ENCODE data around the gene ANKFY1. TPM values are rescaled to one million over a fixed set of nuclear protein-coding genes. Genes with fewer than 3 reads are reported as not detected.
"Not testable (repeated sequence)": the region's sequence is repeated elsewhere in the genome, so short reads cannot be mapped to it uniquely, and the experiment has no call there.

ANKFY1 gene
- total RNA-seq, 1 experiment from 2014 or later, result 27.1 TPM

DNA sequence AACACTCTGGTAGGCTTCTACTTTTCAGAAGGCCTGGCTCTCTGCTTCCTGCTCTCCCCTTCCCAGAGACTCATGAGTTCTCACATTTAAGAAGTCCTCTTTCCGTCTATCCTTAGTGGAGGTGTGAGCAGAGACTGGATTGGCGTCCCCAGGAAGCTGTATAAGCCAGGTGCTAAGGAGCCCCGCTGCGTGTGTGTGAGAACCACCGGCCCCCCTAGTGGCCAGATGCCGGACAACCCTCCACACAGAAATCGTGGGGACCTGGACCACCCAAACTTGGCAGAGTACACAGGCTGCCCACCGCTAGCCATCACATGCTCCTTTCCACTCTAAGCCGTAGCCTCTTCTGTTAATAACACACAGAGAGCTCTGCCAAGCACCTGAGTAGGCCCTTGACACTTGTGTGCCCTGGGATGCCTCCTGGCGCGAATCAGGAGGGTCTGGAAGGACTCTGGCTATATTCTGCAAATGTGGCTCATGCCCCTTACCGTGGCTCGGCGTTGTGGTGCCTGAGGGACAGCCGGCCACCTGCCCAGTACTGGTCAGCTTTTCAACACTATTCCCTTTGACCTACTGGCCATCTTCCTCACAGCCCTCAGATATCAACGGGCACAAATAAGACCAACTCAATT, 106.9 kb downstream of the ANKFY1 start:
- DNase-seq (ENCODE audit: low read depth), result no peak

DNA sequence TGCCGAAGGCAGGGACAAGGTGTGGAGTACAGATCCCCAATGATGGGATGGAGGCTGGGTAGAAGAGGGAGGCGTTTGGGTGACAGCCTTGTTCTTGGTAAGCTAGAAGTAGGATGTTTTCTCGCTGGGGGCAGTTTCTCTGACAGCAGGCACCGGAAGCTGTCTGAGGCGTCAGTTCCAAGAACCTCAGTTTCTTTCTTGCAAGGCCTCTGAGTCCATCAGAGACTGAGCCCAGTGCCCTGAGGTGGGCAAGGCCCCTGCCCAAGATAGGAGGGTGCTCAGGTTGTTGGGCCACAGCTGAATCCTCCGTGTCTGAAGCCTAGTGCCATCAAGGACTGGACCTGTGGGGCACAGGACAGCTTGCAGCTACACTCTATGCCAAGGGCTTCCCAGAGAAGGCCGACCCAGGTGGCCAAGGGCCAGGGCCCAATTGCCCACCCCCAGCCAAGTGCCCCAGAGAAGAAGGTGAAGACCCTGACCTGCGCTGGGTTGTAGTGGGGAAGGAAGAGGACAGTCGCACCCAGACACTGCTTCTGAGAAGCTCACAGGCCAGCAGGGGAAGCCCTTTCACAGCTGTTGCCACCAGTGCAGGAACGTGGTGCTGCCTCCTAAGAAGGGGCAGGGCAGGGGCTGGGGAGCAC, 107.7 kb downstream of the ANKFY1 start:
- no peak for DNase-seq (ENCODE audit: low read depth)

DNA sequence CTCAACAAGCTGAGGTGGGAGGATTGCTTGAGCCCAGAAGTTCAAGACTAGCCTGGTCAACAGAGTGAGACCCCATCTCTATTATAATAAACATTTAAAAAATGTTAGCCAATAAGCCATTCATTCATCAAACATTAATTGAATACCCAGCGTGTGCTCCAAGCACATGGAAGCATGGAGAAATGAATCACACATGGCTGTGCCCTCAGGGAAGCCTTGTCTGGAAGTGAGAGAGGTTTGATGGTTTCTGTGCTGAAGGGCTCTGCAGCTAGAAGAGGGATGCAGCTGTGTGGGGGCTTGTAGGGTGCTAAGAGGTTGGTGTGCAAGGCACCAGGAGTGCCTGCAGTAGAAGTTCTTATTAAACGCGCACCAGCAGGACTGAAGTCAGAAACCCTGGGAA, 109.6 kb downstream of the ANKFY1 start:
- DNase-seq (ENCODE audit: low read depth), result no peak

DNA sequence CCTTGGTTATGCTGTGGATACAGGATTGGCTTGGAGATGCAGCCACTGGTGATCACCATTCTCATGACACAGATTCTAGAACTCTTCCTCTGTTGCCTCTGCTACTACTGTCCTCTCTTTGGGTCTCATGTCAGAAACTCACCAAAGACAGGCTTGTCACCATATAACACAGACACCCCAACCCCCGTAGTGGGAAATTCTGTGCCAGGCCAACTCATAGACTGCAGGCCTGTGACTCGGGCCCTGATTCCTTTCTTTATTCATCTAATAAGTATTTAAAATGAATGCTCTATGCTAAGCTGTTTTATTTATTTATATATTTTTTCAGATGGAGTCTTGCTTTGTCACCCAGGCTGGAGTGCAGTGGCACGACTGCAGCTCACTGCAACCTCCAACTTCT, 111.3 kb downstream of the ANKFY1 start:
- no peak for DNase-seq (ENCODE audit: low read depth)

DNA sequence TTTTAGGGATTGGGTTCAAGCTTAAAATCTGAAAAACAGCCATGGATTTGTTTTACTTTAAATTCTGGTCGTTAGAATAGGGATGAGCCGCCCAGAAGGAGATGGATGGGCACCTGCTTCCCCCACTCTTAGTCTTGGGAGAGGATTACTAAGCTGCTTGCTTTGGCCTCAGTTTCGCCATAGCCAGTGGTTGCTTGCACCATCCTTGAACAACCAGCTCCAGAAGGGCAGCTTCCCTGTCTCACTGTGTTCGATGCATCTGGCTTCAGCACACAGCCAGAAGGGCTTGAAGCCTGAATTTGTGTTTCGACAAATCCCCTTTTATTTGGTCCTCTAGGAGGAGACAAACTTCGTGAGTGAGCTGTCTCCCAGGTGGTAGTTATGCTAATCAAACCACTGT, 113.7 kb downstream of the ANKFY1 start:
- no peak for DNase-seq (ENCODE audit: low read depth)

DNA sequence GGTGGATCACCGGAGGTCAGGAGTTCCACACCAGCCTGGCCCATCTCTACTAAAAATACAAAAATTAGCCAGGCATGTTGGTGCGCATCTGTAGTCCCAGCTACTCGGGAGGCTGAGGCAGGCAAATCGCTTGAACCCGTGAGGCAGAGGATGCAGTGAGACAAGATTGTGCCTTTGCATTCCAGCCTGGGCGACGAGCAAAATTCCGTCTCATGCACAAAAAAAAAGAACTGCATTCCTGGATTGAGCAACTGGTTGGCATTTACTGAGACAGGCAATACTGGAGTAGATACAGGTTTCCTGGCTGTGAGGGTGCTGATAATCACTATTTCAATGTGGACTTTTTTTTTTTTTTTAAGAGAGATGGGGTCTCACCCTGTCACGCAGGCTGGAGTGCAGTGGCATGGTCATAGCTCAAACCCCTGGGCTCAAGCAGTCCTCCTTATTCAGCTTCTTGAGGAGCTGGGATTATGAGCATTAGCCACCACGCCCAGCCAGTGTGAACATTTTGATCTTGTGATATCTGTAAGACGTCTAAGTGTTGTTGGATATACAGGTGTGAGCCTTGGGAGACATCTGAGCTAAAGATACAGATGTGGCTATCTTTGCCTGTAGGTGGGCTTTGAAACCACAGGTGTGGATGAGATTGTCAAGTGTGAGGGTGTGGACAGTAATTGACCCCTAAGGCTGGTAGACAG, 115.0 kb downstream of the ANKFY1 start:
- no peak for DNase-seq (ENCODE audit: low read depth)

DNA sequence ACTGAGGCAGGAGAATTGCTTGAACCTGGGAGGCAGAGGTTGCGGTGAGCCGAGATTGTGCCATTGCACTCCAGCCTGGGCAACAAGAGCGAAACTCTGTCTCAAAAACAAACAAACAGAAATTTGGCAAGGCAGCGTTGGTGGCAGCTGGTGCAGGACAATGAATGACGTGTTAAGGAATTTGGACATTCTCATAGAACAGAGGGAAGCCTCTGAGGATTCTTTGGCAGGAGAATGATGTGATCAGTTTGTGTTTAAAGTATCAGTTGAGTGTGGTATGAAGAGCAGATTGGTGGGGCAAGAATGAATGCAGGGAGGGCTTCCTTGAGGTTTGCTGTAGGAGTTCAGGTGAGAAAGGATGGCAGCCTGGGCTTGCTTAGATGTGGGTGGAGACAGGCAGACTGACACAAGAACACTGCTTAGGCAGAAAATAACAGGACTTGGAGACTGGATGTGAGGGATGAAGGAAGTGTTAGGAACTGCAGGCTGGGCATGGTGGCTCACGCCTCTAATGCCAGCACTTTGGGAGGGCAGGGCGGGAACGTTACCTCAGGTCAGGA, 115.9 kb downstream of the ANKFY1 start:
- no peak for DNase-seq (ENCODE audit: low read depth)

DNA sequence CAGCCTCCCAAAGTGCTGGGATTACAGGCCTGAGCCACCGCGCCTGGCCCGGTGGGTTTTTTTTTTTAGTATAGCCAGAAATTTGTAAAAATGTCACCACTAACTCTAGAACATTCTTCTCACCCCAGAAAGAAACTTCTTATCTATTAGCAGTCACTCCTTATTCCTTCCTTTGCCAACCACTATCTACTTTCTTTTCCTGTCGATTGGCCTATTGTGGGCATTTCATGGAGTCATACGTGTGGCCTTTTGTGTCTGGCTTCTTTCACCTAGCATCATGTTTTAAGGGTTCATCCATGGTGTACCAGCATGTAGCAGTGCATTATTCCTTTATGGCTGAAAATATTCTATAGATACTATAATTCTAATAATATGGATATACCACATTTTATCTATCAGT, 117.1 kb downstream of the ANKFY1 start:
- no peak for DNase-seq (ENCODE audit: low read depth)

DNA sequence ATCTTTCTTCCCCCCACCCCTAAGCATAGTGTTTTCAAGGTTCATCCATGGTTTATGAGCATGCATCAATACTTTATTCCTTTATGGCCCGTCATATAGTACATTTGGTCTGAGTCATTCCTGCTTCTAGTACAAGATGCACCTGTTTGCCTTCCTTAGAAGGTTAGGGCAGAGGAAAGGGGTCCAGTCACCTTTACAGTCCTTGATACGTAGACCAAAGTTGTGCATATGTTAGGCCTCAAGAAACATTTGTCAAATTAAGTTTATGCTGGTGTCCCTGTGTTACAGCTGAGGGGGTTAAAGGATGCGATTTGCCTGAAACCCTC, 119.4 kb downstream of the ANKFY1 start:
- DNase-seq (ENCODE audit: low read depth), result no peak

DNA sequence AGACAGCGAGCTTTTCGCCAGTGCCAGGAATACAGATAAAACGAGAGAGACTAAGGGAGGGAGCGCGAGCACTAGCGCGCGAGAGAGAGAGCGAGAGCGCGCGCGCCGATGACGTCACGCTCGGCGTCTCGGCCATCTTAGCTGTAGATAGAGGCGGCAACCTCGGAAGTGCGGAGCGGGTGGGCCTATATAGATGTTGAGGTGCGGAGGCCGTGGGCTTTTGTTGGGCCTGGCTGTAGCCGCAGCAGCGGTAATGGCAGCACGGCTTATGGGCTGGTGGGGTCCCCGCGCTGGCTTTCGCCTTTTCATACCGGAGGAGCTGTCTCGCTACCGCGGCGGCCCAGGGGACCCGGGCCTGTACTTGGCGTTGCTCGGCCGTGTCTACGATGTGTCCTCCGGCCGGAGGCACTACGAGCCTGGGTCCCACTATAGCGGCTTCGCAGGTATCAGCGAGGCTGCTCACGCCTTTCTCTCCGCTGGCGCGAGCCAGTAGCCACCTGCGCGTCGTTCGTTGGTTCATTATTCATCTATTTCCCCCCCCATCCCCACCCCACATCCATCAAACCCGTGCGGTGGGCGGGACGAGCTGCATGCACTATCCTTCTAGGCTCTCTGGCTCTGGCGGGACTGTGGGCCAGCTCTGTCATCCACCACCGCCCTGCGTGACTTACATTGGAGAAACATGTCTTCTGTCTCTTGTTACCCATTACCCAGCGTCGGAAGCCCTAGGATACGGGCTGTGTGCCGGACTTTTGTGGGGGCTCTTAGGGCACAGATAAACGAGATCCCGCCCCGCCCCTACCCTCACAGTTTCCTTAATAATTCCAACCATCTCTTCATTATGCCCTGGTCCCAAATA, 120.0 kb downstream of the ANKFY1 start:
- peak; percentile 97 for DNase-seq (ENCODE audit: low read depth)

DNA sequence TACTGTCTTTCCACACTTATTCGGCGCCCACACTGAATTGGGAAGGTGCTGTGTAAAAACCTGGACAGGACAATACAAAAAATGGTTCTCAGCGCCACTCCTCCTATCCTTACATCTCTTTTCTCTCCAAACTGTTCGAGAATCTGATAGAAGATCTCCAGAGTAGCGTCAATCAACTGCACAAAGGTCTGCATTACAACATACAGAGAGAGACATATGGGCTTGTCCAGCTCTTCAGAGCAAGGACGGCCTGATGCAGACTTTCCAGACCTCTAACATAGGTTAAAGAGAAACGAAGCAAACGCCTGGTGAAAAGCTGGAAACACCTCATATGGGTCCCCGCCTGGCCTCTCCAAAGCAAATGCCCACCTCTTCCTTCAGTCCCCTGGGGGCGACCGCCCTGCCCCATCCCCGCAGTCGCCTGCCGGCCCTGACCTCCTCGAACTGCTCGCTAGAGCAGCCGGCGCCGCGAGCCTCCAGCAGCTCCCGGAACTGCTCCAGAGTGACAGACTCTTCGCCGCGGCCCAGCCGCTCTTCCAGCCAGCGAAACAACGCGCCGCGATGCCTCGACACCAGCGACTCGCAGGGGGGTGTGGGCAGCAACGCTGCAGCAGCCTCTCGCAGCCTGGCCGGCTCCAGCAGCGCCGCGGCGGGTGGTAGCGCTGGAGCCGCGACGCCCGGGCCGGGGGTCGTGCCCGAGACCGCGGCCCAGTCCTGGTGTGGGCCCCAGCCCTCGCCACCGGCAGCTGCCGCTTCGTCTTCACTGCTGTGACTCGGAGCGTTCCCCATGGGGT, 121.5 kb downstream of the ANKFY1 start:
- DNase-seq (ENCODE audit: low read depth), result peak; percentile 29

DNA sequence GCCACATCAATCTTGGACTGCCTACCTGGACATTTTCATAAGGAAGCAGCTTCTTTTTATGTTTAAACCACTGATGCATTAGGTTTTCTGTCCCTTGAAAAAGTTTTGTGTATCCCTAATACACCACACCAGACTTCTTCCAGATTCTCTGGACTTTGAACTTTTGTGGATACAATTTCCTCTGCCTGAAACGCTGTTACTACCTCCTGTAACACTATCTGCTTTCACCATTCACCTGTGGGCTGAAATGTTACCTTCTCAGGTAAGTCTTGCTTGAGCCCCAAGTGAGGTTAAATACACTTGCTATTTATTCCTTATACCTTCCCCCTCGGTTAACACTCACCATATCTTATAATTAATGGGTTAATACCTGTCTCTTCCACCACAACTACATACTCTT, 123.7 kb downstream of the ANKFY1 start:
- DNase-seq (ENCODE audit: low read depth), result no peak

DNA sequence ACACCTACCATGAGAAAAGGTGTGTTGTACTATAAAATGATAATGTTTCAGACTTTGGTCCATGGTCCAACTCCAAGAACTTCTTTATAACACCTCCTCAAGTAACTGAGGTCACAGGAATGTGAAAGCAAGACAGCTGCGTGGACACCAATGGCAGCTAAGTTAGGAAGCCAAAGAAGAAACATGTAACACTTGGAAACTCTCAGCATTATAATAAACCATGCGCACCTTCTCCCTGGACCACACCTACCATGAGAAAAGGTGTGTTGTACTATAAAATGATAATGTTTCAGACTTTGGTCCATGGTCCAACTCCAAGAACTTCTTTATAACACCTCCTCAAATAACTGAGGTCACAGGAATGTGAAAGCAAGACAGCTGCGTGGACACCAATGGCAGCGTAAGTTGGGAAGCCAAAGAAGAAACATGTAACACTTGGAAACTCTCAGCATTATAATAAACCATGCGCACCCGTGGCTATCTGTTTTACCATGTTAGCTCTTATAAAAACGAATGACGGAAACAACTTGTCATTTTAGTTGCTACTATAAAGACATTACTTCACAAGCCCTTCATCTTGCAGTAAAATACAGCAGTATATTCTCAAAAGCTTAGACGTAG, 124.8 kb downstream of the ANKFY1 start:
- not testable (repeated sequence) for DNase-seq (ENCODE audit: low read depth)

DNA sequence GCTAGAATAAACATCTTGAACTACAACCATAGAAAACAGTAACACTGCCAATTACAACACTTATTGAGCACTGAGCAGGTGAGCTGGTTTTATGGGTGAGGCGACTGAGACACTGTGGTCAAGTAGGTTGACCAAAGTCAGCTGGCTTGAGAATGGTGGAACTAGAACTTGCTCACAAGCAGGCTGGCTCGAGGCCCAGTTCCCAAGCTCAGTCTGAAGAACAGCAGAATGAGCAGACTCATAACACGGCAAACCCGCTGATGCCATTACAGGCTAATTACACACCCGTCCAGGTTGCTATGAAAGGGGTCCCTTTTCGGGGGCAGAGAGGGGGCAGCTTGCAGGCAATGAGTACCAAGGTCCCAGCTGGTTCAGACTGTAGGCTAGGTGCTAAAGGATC, 127.4 kb downstream of the ANKFY1 start:
- DNase-seq (ENCODE audit: low read depth), result peak; percentile 19

DNA sequence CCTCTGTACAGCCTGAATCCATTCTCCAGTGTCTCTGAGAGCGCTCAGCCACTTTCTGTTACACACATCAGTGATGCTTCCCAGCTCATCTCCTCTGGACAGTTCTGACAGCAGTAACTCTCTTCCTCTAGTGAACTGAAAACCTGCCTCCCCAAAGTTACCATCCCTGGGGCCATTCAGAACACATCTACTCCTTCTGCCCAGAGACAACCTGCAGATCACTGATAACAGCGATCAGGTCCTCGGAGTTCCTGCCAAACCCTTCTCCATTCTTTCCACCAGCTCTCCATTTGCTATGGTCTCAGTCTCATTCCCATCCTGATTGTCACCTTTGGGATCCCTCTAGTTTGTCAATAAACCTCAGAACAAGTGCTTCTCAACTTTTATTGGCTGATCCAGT, 128.3 kb downstream of the ANKFY1 start:
- no peak for DNase-seq (ENCODE audit: low read depth)

DNA sequence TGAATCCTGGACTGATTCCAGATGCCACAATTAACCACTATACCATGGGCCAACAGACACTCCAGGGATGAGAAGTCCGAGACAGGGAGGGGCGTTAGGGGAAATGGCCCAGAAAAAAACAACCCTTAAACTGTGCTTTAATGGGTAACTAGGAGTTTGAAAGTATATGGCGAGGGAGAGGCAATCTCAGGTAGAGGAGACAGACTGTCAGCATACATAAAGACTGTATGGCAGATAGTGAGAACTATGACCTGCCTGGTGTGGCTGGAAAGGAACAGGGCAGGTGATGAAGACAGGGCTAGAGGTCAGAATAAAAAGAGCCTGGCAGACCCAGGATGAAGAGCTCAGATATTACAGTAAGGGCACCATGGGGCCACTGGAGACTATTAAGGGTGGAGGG, 129.1 kb downstream of the ANKFY1 start:
- no peak for DNase-seq (ENCODE audit: low read depth)

DNA sequence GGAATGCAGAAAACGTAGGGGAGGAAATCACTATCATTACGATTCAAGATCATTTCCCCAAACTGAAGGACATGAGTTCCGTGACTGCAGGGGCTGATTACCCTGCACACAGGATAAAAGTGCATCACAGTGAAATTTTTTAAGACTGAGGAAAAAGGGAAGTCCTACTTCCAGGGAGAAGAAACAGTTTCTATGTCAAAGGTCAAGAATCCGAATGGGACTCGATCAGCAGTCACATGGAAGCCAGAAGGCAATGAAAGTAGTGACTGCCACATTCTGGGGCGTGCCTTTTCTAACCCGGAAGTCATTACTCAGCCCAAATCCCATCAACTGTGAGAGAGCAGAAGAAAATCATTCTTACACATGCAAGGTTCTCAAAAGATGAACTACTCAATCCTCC, 133.1 kb downstream of the ANKFY1 start:
- DNase-seq (ENCODE audit: low read depth), result peak; percentile 20

DNA sequence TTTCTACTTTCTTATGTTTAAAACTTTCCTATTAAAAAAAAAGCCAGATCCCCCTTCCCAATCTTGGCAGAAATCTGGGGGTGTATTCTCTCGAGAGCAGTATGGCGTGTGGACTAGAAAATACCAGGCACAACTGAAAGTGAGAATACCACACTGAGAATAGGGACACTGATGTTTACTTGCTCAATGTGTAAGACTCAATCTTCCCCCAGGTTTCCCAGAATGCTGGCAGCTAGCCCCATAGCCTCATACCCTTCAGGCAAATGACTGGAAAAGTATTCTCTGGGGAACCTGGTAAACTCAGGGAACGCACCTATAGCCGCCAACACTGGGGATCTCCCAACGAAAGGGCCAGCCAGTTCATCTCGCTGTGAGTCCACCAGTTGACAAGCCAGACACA, 136.2 kb downstream of the ANKFY1 start:
- no peak for DNase-seq (ENCODE audit: low read depth)

DNA sequence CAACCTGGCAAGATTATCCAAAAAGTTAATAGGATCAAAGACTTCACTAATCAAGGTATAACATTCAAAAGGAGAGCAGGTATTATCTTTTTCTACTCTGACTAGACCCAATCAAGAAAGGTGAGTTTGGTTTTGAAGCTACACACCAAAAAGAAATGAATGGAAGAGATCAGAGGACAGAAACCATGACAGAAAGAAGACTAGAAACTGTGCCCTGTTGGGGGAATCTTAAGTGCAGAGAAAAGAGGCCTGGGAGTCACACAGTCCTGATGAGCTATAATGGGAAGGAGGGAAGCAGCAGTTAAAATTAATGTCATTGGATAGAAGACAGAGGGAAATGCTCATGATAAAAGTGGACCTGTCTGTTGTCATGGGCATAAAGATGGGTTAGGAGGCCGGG, 138.2 kb downstream of the ANKFY1 start:
- DNase-seq (ENCODE audit: low read depth), result no peak

DNA sequence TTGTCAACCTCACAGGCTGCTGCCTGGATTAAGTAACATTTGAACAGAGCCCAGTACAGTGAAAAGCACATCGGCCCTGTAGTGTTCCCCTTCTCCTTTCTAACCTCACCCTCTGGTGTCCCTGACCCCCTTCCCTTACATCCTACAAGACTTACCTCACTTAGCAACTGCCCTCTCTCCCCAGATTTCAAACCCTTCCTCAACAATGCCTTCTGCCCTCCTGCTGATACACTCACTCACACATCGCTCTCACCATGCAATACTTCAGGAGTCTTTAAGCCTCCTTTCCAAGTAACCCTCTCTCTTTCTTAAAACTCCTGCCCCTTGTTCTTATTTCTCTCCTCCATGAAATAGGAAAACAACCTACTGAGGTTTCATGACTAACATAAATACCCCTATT, 138.8 kb downstream of the ANKFY1 start:
- no peak for DNase-seq (ENCODE audit: low read depth)

DNA sequence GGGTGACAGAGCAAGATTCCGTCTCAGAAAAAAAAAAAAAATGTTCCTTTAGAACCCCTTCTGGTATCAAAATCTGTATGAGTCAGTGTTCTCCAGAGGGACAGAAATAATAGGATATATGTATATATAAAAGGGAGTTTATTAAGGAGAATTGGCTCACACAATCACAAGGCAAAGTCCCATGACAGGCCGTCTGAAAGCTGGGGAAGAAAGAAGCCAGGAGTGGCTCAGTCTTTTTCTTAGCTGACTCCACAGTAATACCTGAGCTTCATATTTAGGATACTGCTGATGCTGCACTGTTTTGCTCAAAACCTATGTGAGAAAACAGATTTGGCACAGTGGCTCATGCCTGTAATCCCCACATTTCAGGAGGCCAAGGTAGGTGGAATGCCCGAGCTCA, 143.4 kb downstream of the ANKFY1 start:
- DNase-seq (ENCODE audit: low read depth), result no peak
